Activated naive CD4-positive, alpha-beta T cell treated with anti-CD3 and anti-CD28 coated beads, Interleukin-2, amount 50 U/mL, for 24 hours (primary cell): ENCODE results near the gene COG4.

Source experiments
- H3K27ac Mint-ChIP-seq: one replicate; pipeline ENCODE4 v1.8.0; 2021; ENCODE audit warnings: mild to moderate bottlenecking, mixed read lengths
- H3K27me3 Mint-ChIP-seq: one replicate; pipeline ENCODE4 v1.8.0; 2021; ENCODE audit warnings: mixed read lengths
- H3K36me3 Mint-ChIP-seq: one replicate; pipeline ENCODE4 v1.8.0; 2021; ENCODE audit warnings: mixed read lengths
- H3K4me1 Mint-ChIP-seq: one replicate; pipeline ENCODE4 v1.8.0; 2021; ENCODE audit warnings: mixed read lengths
- H3K4me3 Mint-ChIP-seq: one replicate; pipeline ENCODE4 v1.8.0; 2021; ENCODE audit warnings: mild to moderate bottlenecking, mixed read lengths
- H3K9me3 Mint-ChIP-seq: one replicate; pipeline ENCODE4 v1.8.0; 2021; ENCODE audit warnings: mixed read lengths

The COG4 gene

DNA sequence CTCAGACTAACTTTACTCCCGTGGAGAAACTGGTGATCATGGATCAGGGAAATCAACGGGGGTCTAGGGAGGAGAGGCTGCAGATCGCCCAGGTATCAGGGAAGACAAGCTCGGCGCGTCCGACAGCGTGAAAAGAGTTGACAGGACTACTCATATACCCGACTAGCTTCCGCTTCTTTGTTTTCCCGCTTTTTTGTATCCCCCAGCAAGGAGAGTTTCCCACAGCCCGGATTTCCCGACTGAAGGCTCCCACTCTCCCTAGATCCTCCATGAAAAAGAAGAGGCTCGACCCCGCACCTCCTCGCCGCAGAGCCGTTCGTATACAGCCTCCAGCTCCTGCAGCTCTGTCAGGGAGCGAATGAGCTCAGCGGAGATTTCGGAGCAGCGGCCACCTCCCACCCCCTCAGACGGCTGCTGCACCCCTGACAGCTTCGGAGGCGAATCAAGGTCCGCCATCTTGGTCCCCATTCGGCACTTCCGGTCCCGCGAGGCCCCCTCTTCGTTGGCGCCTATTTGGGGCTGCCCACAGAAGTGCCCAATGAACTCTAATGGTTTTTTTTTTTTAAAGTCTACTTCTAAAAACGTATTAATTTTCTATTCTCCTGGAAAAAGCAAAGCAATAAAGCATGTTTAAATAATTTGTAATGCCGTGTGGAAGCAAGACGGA, at the start of gene COG4:
COG4 (minus strand) TSS at position 479 of the 667 bp plus-strand sequence; CDS start at position 468, 11 bp downstream.
- Mint-ChIP-seq H3K4me3 (peak within 1 kb of the TSS; percentile 100), H3K27ac (peak within 1 kb of the TSS; percentile 100), H3K36me3 (peaks cover 24% of the 10 kb centered on the region), H3K27me3 (no peaks in the 10 kb centered on the region), H3K9me3 (no peaks in the 10 kb centered on the region), H3K4me1 (peaks cover 51% of the 10 kb centered on the region)

- Mint-ChIP-seq H3K27me3 (no peaks in the 10 kb centered on the region), H3K9me3 (no peaks in the 10 kb centered on the region), H3K4me3 (no peak overlapping the region), H3K36me3 (peaks cover 18% of the 10 kb centered on the region), H3K27ac (no peak overlapping the region), H3K4me1 (peaks cover 12% of the 10 kb centered on the region)
These were observed 49.5 kb upstream of the COG4 start for GRCh38 chr16:70572926-70573270.

- no peak overlapping the region for H3K4me3 Mint-ChIP-seq
These were observed 48.9 kb upstream of the COG4 start for GRCh38 chr16:70572050-70572925.

DNA sequence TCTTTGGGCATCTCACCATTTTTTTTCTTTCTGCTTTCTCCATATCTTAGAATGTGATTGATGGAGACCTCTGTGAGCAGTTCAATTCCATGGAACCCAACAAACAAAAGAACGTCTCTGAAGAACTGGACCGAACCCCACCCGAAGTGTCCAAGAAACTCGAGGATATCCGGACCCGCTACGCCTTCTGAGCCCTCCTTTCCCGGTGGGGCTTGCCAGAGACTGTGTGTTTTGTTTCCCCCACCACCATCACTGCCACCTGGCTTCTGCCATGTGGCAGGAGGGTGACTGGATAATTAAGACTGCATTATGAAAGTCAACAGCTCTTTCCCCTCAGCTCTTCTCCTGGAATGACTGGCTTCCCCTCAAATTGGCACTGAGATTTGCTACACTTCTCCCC, 48.3 kb upstream of the COG4 start:
- Mint-ChIP-seq H3K36me3 (peaks cover 21% of the 10 kb centered on the region), H3K4me3 (no peak overlapping the region), H3K27ac (peak overlapping the region; percentile 88), H3K9me3 (no peaks in the 10 kb centered on the region), H3K4me1 (peaks cover 10% of the 10 kb centered on the region), H3K27me3 (no peaks in the 10 kb centered on the region)

More at GRCh38 chr16:70572050-70572925, 48.9 kb upstream of the COG4 start:
- H3K27ac Mint-ChIP-seq: peak overlapping the region; percentile 88
- no peaks in the 10 kb centered on the region for H3K27me3 Mint-ChIP-seq
- peaks cover 18% of the 10 kb centered on the region for H3K36me3 Mint-ChIP-seq
- H3K9me3 Mint-ChIP-seq: no peaks in the 10 kb centered on the region
- H3K4me1 Mint-ChIP-seq: peaks cover 12% of the 10 kb centered on the region

DNA sequence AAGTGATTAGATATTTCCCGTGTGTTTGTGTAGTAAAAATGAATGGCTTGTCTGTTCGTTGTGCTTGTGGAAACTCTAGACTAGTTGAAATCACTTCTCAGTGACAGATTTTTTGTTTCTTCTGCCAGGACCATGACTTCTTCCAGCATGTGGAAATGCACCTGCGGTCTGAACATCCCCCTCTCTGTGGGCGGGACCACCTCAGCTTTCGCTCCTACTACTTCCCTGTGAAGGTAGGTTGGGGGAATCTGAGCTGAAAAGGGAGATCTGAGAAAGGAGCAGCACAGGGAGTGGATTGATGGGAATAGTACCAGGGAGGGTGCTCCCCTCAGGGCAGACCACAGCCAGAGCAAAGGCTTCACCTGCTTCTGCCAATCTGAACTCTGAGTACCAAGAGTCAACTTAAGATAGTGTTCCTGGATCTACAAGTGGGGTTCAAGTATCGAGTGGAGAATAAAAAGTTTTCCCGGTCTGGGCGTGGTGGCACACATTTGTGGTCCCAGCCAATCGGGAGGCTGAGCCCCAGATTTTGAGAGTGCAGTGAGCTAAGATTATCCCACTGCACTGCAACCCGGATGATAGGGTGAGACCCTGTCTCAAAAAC, 47.7 kb upstream of the COG4 start:
- Mint-ChIP-seq H3K9me3 (no peaks in the 10 kb centered on the region), H3K27ac (peak overlapping the region; percentile 62), H3K36me3 (peaks cover 22% of the 10 kb centered on the region), H3K4me3 (no peak overlapping the region), H3K27me3 (no peaks in the 10 kb centered on the region), H3K4me1 (peaks cover 10% of the 10 kb centered on the region)

GRCh38 chr16:70569752-70570151, 46.4 kb upstream of the COG4 start:
- Mint-ChIP-seq H3K4me1 (peaks cover 9% of the 10 kb centered on the region), H3K4me3 (no peak overlapping the region), H3K27me3 (no peaks in the 10 kb centered on the region), H3K9me3 (no peaks in the 10 kb centered on the region), H3K36me3 (peaks cover 22% of the 10 kb centered on the region), H3K27ac (no peak overlapping the region)

DNA sequence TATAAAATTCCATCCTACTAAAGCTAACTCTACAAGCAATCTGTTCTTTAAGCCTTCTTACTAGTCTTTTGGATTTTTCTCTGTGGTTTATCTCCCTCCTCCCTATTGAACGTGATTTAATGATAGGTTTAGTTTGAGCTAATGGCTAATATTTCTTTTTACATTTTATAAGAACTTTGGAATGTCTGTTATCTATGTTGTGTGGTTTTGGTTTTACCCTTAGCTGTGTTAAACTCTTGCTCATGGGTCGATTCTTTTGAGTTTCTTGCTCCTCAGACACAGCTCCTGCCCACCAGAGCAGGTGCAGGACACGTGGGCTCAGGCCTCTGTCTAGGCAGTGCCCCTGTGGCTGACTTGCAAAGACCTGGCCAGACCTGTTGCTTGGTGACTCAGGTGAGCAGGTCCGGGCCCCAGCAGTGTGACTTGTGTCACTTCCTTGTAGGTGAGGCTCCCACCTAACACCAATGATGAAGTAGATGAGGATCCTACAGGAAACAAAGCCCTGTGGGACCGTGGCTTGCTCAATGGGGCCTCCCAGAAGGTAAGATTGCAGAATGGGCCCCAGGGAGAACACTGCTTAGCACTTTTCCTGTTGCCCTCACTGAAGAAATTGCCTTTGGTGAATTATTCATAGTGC, 45.4 kb upstream of the COG4 start:
- Mint-ChIP-seq H3K4me3 (no peak overlapping the region), H3K27me3 (no peaks in the 10 kb centered on the region), H3K36me3 (peaks cover 24% of the 10 kb centered on the region), H3K27ac (no peak overlapping the region), H3K4me1 (peaks cover 4% of the 10 kb centered on the region), H3K9me3 (no peaks in the 10 kb centered on the region)

DNA sequence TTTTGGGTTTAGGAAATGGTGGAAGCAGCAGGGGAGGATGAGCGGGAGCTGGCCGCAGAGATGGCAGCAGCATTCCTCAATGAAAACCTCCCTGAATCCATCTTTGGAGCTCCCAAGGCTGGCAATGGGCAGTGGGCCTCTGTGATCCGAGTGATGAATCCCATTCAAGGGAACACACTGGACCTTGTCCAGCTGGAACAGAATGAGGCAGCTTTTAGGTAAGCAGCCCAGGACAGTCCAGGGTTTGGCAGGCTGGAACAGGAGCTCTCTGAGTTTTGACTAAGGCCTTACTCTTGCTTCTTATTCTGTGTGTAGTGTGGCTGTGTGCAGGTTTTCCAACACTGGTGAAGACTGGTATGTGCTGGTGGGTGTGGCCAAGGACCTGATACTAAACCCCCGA, 41.7 kb upstream of the COG4 start:
- Mint-ChIP-seq H3K4me3 (no peak overlapping the region), H3K27ac (peak overlapping the region; percentile 62), H3K36me3 (peaks cover 15% of the 10 kb centered on the region), H3K27me3 (no peaks in the 10 kb centered on the region), H3K9me3 (no peaks in the 10 kb centered on the region), H3K4me1 (no peaks in the 10 kb centered on the region)

- H3K27ac Mint-ChIP-seq: peak overlapping the region; percentile 4
- H3K4me1 Mint-ChIP-seq: peaks cover 2% of the 10 kb centered on the region
These were observed 40.3 kb upstream of the COG4 start for GRCh38 chr16:70563636-70564035.

GRCh38 chr16:70561623-70562022, 38.3 kb upstream of the COG4 start:
- Mint-ChIP-seq H3K27me3 (no peaks in the 10 kb centered on the region), H3K27ac (no peak overlapping the region), H3K36me3 (peaks cover 22% of the 10 kb centered on the region), H3K4me3 (no peak overlapping the region), H3K9me3 (no peaks in the 10 kb centered on the region), H3K4me1 (peaks cover 3% of the 10 kb centered on the region)

More at GRCh38 chr16:70563636-70564035, 40.3 kb upstream of the COG4 start:
- H3K36me3 Mint-ChIP-seq: peaks cover 16% of the 10 kb centered on the region
- no peak overlapping the region for H3K4me3 Mint-ChIP-seq
- H3K9me3 Mint-ChIP-seq: no peaks in the 10 kb centered on the region
- no peaks in the 10 kb centered on the region for H3K27me3 Mint-ChIP-seq

DNA sequence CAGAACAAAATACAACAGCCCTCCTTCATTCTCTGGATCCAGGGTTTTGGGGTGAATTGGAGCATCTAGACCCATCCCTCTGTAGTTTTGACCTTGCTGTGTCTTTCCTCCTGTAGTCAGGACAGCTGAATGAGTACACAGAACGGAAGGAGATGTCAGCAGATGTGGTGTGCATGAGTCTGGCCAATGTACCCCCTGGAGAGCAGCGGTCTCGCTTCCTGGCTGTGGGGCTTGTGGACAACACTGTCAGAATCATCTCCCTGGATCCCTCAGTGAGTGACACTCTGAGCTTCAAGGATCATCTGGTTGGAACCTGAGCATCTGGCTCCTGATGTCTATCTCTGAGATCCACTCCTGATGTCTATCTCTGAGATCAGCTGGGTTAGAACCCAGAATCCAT, 32.7 kb upstream of the COG4 start:
- no peaks in the 10 kb centered on the region for H3K9me3 Mint-ChIP-seq
- H3K27me3 Mint-ChIP-seq: no peaks in the 10 kb centered on the region
- H3K4me1 Mint-ChIP-seq: peaks cover 13% of the 10 kb centered on the region
- H3K27ac Mint-ChIP-seq: no peak overlapping the region
- H3K4me3 Mint-ChIP-seq: no peak overlapping the region
- peaks cover 20% of the 10 kb centered on the region for H3K36me3 Mint-ChIP-seq

DNA sequence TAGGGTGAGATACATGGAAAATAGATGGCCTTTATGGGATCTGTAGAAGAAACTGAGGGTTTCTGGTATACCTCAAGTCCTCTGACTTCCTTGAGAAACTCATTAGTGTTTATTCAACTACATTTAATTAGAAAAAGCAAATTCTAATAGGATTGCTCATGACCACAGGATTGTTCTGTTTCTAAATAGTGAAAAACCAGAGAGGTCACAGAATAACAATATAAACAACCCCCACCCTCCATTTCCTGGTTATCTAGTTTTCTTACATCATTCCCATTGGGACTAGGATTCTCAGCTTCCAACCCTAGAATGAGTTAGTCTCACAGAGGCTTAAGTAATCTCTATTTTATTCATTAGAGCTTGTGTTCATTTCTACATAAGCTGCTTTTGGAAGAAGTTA, 30.3 kb upstream of the COG4 start:
- Mint-ChIP-seq H3K4me3 (no peak overlapping the region), H3K36me3 (peaks cover 20% of the 10 kb centered on the region), H3K4me1 (peaks cover 17% of the 10 kb centered on the region), H3K9me3 (no peaks in the 10 kb centered on the region), H3K27ac (no peak overlapping the region), H3K27me3 (no peaks in the 10 kb centered on the region)

DNA sequence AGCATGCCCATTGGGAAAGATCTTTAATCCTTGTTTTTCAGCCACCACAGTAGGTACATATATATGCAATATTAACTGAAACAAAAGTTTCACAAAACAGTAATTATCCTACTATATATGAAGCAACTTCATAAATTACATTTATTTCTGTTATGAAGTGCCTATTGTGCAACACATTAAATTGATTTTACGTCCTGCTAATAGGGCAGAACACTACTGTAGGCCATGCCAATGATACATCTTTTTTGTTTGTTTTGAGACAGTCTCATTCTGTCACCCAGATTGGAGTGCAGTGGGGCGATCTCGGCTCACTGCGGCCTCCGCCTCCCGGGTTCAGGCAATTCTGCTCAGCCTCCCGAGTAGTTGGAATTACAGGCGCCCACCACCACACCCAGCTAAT, 29.3 kb upstream of the COG4 start:
- no peak overlapping the region for H3K27ac Mint-ChIP-seq
- no peaks in the 10 kb centered on the region for H3K9me3 Mint-ChIP-seq
- no peaks in the 10 kb centered on the region for H3K27me3 Mint-ChIP-seq
- no peak overlapping the region for H3K4me3 Mint-ChIP-seq
- H3K4me1 Mint-ChIP-seq: peaks cover 20% of the 10 kb centered on the region
- peaks cover 21% of the 10 kb centered on the region for H3K36me3 Mint-ChIP-seq

GRCh38 chr16:70551788-70552187, 28.4 kb upstream of the COG4 start:
- peaks cover 14% of the 10 kb centered on the region for H3K36me3 Mint-ChIP-seq
- H3K9me3 Mint-ChIP-seq: no peaks in the 10 kb centered on the region
- H3K4me3 Mint-ChIP-seq: no peak overlapping the region
- no peak overlapping the region for H3K27ac Mint-ChIP-seq
- peaks cover 20% of the 10 kb centered on the region for H3K4me1 Mint-ChIP-seq
- no peaks in the 10 kb centered on the region for H3K27me3 Mint-ChIP-seq

- no peak overlapping the region for H3K4me3 Mint-ChIP-seq
These were observed 26.7 kb upstream of the COG4 start for GRCh38 chr16:70550082-70550481.

More at GRCh38 chr16:70550082-70550481, 26.7 kb upstream of the COG4 start:
- peaks cover 14% of the 10 kb centered on the region for H3K36me3 Mint-ChIP-seq
- no peaks in the 10 kb centered on the region for H3K27me3 Mint-ChIP-seq
- no peaks in the 10 kb centered on the region for H3K9me3 Mint-ChIP-seq
- H3K27ac Mint-ChIP-seq: peak overlapping the region; percentile 26
- peaks cover 20% of the 10 kb centered on the region for H3K4me1 Mint-ChIP-seq
